GM18868 (cell line): ENCODE measurements around the gene CSGALNACT2.
"Not testable (repeated sequence)": the region's sequence is repeated elsewhere in the genome, so short reads cannot be mapped to it uniquely, and the experiment has no call there.

ENCODE experiments used
- ATAC-seq: cut with Tn5 transposase; IDR thresholded peaks from one replicate; pipeline ENCODE4 v1.9.1; 2021; ENCODE audit warnings: mild to moderate bottlenecking, moderate library complexity; ENCODE audit not compliant: unreplicated experiment

Gene CSGALNACT2

DNA sequence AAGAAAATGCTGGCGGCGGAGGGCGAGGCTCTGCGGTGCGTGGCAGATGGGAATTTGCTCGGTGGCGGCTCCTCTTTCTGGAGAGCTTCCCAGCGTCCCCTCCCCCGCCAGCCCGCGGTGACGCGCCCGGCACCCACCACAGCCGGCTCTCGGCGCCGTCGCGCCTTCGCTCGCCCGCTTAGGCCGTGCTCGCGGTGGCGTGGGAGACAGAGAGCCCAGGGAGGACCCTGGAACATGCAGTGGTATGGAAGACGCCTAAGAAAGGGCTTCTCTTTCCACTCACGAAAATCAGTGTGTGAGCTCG, 576 bp upstream of the CSGALNACT2 start:
- ATAC-seq, result peak; percentile 11

DNA sequence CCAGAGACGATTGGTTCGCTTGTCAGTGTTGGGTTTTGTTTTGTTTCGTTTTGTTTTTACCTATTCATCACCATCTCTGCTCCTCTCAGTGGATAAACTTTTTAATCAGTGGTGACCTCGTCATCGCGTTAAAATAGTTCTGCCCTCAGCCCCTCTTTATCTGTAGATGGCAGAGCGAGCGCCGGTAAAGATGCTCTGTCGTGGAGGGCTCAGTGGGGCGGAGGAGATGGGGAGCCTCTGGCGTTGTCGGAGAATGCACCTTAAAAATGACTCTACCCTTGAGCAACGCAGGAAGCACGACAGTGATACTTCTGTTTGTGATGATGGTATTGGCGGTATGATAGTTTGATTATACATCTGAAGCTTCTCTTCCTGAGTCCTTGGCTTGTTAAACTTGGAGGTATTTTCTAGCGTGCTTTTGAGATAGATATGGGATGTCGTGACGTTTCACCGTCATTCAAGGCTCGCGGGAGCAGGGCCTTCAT, 554 bp downstream of the CSGALNACT2 start:
- ATAC-seq, result peak; percentile 28

DNA sequence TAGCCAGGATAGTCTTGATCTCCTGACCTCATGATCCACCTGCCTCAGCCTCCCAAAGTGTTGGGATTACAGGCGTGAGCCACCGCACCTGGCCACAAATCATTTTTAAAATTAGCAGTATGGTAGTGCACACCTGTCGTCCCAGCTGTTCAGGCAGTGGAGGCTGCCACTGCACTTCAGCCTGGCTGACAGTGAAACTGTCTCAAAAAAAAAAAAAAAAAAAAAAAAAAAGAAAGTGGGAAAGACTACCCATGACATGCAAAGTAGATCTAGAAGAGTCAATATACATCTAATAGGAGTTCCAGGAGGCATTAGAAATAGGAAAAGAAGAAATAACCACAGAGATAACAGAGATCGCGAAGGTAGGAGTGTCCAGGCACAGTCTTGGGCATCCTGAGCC, 3.2 kb downstream of the CSGALNACT2 start:
- no peak for ATAC-seq

DNA sequence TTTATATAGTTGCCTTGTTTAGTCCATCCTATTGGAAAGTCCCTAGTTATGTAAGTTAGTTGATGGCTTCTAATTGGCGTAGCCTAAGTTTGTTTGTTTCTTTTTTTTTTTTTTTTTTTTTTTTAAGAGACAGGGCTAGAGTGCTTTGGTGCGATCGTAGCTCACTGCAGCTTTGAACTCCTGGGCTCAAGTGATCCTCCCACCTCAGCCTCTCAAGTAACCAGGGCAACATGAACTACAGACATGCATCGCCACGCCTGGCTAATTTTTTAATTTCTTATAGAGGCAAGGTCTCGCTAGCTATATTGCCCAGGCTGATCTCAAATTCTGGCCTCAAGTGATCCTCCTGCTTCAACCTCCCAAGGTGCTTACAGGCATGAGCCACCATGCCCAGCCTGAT, 7.1 kb downstream of the CSGALNACT2 start:
- ATAC-seq, result no peak

DNA sequence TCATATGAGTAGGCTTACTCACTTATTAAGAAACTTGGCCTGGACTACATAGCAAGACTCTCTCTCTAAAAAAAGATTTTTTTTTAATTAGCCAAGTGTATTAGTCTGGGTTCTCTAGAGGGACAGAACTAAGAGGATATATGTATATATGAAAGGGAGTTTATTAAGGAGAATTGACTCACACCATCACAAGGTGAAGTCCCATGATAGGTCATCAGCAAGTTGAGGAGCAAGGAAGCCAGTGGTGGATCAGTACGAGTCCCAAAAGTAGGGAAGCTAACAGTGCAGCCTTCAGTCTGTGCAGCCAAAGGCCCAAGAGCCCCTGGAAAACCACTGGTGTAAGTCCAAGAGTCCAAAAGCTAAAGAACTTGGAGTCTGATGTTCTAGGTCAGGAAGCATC, 7.7 kb downstream of the CSGALNACT2 start:
- ATAC-seq, result not testable (repeated sequence)

DNA sequence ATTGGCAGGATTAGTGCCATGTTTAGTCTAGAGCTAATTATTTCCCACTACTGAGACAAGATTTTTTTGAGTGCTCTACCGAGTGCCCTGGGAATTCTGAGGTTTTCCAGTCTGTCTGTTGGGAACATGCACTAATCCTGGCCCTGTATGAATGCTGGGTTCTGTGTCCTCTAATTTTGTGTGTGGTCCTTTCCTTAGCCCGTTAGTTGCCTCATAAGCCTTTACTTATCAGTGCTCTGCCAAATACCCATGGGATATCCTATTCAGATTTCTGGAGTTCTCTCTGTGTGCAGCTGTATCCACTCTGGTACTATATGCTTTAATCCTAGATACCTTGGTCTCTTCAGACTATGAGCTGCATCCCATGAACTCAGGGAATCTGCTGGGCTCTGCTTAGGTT, 13.1 kb downstream of the CSGALNACT2 start:
- no peak for ATAC-seq

DNA sequence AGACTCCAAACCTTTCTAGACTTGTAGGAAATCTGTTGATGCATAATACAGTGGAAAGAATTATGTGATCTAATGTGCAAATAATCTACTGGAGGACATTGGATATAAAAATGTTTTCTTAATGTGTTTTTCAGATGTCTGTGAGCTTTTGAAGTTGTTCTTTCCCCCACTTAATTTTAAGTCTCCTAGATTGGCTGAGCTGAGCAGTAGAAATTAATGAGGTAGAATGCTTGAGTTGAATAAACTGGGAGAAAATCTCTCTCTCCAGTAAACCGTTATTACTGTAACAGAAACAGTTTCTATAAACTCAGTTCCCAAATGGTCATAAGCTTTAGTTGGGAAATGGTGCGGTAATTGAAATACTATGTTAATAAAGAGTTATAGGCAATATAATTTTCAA, 15.7 kb downstream of the CSGALNACT2 start:
- ATAC-seq, result no peak

DNA sequence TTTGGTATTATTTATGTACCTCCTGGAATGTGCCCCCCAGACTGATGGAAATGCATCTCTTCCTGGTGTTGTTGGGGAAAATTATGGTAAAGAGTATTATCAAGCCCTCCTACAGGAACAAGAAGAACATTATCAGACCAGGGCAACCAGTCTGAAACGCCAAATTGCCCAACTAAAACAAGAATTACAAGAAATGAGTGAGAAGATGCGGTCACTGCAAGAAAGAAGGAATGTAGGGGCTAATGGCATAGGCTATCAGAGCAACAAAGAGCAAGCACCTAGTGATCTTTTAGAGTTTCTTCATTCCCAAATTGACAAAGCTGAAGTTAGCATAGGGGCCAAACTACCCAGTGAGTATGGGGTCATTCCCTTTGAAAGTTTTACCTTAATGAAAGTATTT, 17.0 kb downstream of the CSGALNACT2 start:
- no peak for ATAC-seq

DNA sequence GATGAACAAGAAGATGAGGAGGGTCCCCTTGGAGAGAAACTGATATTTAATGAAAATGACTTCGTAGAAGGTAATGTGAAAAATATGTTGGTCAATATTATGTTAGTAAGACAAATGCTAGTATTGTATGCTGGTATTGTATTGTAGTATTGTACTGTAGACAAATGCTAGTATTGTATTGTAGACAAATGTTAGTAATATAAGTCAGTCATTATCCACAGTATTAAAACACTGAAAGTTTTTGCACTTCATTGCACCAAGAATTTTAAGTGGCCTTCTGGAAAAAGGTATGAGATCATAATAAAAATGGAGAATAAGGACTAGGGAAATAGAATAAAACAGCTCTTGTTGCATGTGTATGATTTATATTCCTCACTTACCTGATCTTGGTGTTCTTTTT, 17.5 kb downstream of the CSGALNACT2 start:
- ATAC-seq, result no peak

DNA sequence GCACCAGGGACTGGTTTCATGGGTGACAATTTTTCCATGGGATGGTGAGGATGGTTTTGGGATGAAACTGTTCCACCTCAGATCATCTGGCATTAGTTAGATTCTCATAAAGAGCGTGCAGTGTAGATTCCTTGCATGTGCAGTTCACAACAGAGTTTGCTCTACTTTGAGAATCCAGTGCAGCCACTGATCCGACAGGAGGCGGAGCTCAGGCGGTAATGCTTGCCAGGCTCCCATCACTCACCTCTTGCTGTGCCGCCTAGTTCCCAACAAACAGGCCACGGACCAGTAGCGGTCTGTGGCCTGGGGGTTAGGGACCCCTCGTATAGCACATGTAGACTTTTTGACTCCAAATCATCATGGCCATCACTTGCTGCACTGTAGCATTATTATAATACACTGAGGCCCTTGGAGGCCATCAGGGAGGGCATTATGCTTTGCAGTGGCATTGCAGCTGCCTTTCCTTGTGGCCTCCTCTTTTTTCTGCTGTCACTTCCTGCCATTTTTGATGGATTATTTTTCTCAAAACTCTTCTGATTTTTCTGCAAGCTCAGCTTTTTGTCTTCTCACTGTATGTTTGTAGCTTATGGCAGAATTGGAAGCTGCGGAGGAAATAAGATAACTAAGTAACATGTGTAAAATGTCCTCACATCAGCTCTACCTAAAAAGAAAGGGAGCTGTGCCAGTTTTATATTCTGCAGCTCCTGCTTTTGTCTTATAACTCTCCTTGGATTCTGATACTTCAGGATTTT, 18.5 kb downstream of the CSGALNACT2 start:
- ATAC-seq, result no peak

DNA sequence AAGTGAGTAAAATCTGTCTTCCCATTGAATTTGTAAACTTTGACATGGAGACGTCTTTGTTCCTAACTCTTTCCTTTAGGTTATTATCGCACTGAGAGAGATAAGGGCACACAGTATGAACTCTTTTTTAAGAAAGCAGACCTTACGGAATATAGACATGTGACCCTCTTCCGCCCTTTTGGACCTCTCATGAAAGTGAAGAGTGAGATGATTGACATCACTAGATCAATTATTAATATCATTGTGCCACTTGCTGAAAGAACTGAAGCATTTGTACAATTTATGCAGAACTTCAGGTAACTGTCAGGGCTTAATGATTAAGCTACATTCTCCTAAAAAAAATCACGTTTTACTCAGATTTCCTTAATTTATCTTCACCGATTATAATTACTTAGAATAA, 20.4 kb downstream of the CSGALNACT2 start:
- ATAC-seq, result no peak

DNA sequence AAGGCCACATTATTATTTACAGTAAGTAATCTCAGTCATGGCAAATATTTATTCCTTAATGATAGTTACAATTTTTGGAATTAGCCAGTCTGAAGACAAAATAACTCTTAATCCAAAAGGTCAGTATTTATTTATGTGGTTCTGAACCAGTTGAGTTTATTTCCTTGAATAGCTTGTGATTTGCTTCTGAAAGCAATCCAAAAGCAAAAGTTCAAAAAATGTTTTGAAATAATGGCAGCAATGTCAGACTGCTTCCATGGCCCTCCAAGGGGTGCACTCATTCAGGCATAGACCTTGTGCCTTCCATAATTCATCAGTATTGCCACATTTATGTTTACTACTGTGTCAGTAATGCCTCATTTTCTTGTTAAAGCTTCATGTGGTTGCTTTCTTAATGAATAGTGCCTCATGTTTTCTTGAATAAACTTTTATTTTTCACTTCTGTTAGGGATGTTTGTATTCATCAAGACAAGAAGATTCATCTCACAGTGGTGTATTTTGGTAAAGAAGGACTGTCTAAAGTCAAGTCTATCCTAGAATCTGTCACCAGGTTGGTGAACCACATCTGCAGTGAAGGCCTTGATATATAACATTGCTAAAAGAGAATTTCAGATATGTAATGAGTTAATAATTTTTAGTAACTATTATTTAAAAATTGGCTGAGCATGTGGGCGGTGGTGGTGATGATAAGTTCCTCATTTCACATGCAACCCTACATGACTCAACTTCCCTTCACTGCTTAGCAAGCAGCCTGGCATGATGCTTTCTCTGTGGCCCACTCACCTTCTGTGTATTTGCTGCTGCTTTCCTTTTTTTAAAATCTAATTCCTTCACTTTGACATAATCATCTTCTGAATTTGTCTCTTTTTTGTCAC, 22.0 kb downstream of the CSGALNACT2 start:
- peak; percentile 79 for ATAC-seq

DNA sequence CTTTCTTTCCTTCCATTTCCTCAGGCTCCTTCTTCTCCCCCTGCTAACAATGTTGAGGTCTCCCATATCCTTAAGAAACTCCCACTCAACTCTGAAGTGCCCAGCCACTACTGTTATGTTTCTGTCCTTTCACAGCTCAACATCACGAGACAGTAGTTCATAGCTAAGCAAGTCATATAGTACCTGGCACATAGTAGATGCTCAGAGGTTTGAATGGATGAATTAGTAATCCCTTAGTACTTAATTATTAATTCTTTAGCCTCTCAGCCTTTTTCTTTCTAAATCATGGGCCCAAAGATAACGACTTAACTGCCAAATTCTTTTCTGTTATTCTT, 22.6 kb downstream of the CSGALNACT2 start:
- peak; percentile 68 for ATAC-seq

DNA sequence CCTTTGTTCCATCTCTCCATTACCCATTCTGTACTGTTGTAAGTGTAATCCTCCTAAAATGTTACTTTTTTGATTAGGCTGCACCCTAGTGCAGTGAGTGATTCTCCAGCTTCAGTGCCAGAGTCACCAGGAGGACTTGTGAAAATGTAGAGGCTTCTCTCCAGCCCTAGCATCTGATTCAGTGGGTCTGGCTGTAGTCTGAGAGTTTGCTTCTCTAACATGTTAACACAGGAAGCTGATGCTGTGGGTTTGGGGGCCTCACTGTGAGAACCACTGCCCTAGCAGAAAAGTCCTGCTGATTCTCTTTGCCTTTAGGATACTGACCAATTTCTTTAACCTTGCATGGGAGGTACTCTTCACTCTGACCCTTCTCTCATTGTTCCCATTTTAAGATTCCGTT, 24.4 kb downstream of the CSGALNACT2 start:
- ATAC-seq, result no peak

DNA sequence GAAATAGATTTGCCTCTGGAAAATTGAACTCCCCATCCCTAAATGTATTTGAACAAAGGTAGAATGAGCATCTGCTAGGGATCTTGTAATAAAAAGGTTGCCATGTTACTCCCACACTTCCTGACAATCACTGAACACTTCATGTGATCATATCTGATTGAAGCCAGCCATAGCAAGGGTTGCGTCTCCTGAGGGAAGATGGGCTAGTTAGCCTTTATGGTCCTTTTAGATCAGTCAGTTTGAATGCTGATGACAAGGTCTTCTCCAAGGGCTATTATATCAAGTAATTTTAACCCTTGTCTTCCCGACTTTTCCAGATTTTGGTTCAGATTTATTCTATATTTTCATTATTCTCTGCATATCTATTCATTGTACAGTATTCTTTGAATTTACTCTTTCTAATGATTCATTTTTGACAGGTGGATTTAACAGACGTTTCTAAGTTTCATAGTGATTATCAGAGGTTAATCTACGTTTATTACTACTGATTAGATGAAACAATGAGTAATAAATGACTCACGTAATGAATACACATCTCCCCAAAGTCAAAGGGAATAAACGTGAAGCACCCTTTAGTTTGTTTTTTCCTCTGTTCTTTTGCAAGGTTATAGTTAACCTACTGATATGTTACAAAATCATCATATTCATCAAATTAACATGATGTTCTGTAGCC, 28.1 kb downstream of the CSGALNACT2 start:
- ATAC-seq, result no peak

DNA sequence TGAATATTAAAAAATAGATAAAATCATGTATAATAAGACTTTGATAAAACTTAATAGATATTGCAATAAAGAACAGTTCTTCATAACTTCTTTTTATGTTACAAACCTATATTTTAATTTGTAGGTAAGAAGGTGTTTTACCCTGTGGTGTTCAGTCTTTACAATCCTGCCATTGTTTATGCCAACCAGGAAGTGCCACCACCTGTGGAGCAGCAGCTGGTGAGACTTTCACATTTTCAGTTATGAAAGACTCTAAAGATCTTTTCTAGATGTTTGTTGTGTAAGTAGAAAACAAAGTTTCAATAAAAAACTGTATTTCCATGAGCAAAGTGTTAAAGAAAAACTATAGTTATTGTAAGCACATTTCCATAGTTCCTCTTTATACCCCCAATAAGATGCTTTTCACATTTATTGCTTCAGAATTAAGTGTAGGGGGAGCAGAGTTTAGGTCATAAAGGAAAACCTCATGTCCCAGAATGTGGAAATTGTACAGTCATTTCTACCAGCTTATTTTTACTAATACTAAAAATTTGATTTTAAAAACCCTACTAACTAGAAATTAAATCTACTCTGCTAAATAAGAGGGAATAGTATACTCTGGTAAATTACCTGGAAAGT, 28.7 kb downstream of the CSGALNACT2 start:
- peak; percentile 80 for ATAC-seq

DNA sequence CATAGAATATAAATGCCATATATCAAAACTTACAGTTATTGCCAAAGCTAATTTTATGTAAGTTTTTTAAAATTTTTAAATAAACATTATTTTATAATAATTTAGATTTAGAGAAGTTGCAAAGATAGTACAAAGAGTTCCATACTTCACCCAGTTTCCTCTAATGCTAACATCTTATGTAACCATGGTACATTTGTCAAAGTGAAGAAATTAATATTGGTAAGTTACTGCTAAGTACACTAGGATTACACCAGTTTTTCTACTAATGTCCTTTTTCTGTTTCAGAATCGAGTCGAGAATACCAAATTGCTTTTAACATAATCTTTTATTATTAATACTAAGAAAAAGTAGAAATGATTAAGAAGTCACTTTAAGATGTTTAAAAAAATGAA, 29.2 kb downstream of the CSGALNACT2 start:
- ATAC-seq, result no peak

DNA sequence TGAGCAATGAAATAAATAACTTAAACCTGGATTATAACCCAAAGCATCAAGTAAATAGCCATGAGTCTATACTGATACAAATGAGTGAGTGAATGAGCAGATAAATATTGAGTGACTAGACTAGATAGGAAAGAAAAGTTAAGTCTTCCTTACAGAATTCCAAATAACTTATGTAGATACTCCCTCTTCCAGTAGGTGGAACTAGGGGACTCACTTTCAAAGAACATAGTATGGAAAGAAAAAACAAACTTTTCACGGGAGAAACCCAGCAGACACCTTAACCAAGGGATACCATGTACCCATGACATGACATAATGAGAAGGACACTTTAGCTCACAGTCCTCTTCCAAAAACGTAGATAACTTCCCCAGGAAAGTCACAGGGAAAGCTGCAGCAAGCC, 32.2 kb downstream of the CSGALNACT2 start:
- ATAC-seq, result no peak

DNA sequence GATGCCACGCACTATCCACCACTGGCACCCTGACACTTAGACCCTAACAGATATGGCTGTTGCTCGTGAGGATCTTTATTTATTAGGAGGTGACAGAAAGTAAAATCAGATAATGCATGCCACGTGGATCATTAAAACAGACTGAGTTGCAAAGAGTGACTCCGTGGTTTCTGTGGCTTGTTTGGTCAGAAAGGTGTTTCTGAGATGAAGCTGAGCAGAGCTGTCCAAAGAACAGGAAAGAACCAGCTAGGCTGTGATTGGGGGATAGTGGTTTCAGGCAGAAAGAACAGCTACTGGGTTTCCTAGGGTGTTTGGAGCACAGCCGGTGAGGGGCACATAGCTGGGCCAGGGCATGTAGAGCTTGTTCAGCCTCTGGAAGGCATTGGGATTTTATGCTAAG, 34.4 kb downstream of the CSGALNACT2 start:
- ATAC-seq, result no peak

DNA sequence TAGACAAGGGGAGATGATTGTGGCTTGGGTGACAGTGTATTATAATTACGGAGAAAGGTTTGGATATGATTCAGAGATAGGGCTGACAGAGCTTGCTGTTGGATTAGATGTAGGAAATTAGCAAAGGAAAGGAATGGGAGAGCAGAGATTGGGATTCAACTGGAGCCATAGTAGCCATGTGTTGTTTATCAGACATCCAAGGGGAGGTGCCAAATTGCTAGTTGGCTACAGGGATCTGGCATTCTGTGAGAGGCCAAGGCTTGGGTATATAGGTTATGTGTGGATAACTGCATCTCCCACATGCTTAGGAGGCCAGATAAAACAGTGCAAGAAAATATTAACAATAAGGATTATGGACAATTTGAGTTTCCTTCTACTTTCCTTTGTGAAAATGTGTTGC, 34.9 kb downstream of the CSGALNACT2 start:
- no peak for ATAC-seq

DNA sequence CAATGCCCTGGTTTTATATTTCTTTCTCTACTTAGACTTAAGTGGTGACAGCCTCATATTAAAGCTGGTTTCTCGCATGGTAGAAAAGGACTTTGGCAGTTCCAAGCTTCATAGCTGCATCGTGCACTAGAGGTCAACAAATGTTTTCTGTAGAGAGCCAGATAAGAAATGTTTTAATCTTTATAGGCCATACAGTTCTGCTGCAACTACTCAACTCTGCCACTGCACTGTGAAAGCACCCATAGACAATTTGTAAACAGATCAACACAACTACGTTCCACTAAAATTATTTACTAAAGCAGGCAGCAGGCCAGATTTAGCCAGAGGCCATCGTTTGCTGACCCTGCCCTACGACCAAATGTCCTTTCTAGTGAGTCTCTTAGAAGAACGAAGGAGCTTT, 36.7 kb downstream of the CSGALNACT2 start:
- ATAC-seq, result no peak
